Breast epithelium (tissue), 3 donors: Measurements from ENCODE around the gene GCFC2.

Experiments used
- POLR2A ChIP-seq: fragments of 450-650 bp; IDR thresholded peaks from one replicate; pipeline ENCODE4 v1.6.1; 2016; ENCODE audit warnings: antibody characterized with exemption, mild to moderate bottlenecking, moderate library complexity
- POLR2AphosphoS5 ChIP-seq, 3 donors: sonication (generic); formaldehyde crosslinking; IDR thresholded peaks; one replicate each; pipeline ENCODE4 v1.6.1; 2017; ENCODE audit warnings: antibody characterized with exemption in 3 of 3
- TF ChIP-seq, protein P1 (sequence below), 3 donors: fragments of 450-650 bp; IDR thresholded peaks; one replicate each; pipeline ENCODE4 v1.5.1; 2016 to 2017; ENCODE audit warnings: antibody characterized with exemption in 3 of 3, mild to moderate bottlenecking in 3 of 3, moderate library complexity in 3 of 3

DNA sequence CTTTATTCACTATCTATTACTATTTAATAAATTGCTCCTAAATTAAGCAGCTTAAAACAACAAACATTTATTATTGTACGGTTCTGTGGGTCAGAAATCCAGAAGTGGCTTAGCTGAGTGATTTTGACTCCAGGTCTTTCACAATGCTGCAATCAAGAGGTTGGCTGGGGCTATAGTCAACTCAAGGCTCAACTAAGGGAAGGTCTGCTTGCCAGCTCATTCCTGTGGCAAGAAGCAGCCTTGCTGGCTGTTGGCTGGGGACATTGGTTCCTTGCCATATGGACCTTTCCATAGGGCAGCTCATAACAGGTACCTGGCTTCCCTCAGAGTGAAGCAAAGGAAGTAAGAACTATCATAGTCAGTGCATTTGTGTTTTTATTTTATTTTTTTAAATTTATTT lies 69.1 kb downstream of the GCFC2 start:
- TF ChIP-seq, protein P1, sequence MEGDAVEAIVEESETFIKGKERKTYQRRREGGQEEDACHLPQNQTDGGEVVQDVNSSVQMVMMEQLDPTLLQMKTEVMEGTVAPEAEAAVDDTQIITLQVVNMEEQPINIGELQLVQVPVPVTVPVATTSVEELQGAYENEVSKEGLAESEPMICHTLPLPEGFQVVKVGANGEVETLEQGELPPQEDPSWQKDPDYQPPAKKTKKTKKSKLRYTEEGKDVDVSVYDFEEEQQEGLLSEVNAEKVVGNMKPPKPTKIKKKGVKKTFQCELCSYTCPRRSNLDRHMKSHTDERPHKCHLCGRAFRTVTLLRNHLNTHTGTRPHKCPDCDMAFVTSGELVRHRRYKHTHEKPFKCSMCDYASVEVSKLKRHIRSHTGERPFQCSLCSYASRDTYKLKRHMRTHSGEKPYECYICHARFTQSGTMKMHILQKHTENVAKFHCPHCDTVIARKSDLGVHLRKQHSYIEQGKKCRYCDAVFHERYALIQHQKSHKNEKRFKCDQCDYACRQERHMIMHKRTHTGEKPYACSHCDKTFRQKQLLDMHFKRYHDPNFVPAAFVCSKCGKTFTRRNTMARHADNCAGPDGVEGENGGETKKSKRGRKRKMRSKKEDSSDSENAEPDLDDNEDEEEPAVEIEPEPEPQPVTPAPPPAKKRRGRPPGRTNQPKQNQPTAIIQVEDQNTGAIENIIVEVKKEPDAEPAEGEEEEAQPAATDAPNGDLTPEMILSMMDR (IDR thresholded peaks at IDR 0.05): no peak
- TF ChIP-seq POLR2A (no peak), POLR2AphosphoS5 (IDR thresholded peaks at IDR 0.05) (no peak)
